Ecto neural progenitor cell (in vitro differentiated cells): Measurements from ENCODE around the gene EGR4.

Experiments
- DNase-seq: peaks from one replicate; pipeline ENCODE4 v3.0.0-alpha.2; 2018; ENCODE audit warnings: low spot score

EGR4 gene

GRCh38 chr2:73293534-73294171 is at the start of gene EGR4:
EGR4 (minus strand) TSS chr2:73293548; CDS start chr2:73293317, 231 bp downstream.
- DNase-seq: peak; percentile 86

GRCh38 chr2:73341039-73341438 is 47.7 kb upstream of the EGR4 start:
- DNase-seq: no peak

- no peak for DNase-seq
Observed at GRCh38 chr2:73339201-73339600, 45.9 kb upstream of the EGR4 start.

- no peak for DNase-seq
Observed at GRCh38 chr2:73337828-73338227, 44.5 kb upstream of the EGR4 start.

GRCh38 chr2:73334620-73335019 is 41.3 kb upstream of the EGR4 start:
- DNase-seq: no peak

GRCh38 chr2:73334045-73334444 is 40.7 kb upstream of the EGR4 start:
- DNase-seq: no peak

GRCh38 chr2:73333564-73333963 is 40.2 kb upstream of the EGR4 start:
- DNase-seq: no peak

- no peak for DNase-seq
Observed at GRCh38 chr2:73324126-73324725, 30.9 kb upstream of the EGR4 start.

- DNase-seq: no peak
Observed at GRCh38 chr2:73323551-73323950, 30.2 kb upstream of the EGR4 start.

- DNase-seq: no peak
Observed at GRCh38 chr2:73314441-73314840, 21.1 kb upstream of the EGR4 start.

GRCh38 chr2:73307720-73308119 is 14.4 kb upstream of the EGR4 start:
- no peak for DNase-seq

- DNase-seq: no peak
Observed at GRCh38 chr2:73301636-73302035, 8.3 kb upstream of the EGR4 start.

- DNase-seq: no peak
Observed at GRCh38 chr2:73300926-73301325, 7.6 kb upstream of the EGR4 start.

GRCh38 chr2:73297586-73297985 is 4.2 kb upstream of the EGR4 start:
- DNase-seq: no peak

- DNase-seq: no peak
Observed at GRCh38 chr2:73297151-73297559, 3.8 kb upstream of the EGR4 start.

- DNase-seq: no peak
Observed at GRCh38 chr2:73295751-73296400, 2.5 kb upstream of the EGR4 start.

GRCh38 chr2:73294239-73294638 is 891 bp upstream of the EGR4 start:
- no peak for DNase-seq

- peak; percentile 55 for DNase-seq
Observed at GRCh38 chr2:73292906-73293533, 328 bp downstream of the EGR4 start.

GRCh38 chr2:73292316-73292905 is 937 bp downstream of the EGR4 start:
- peak; percentile 53 for DNase-seq

- peak; percentile 64 for DNase-seq
Observed at GRCh38 chr2:73291461-73292315, 1.7 kb downstream of the EGR4 start.

- peak; percentile 91 for DNase-seq
Observed at GRCh38 chr2:73291093-73291460, 2.3 kb downstream of the EGR4 start.
